Activated CD4-positive, alpha-beta memory T cell treated with anti-CD3 and anti-CD28 coated beads for 36 hours (primary cell): ENCODE measurements around the gene SPNS2. TPM values are rescaled to one million over a fixed set of nuclear protein-coding genes. Genes with fewer than 3 reads are reported as not detected.

Source experiments
- CTCF ChIA-PET: fragments of 350-600 bp; sonication (Branson Sonifier 250); formaldehyde crosslinking; loops from one replicate; lab custom pipeline; 2021; ENCODE audit warnings: antibody characterized with exemption, inconsistent platforms; lab: Charles Lee
- POLR2A ChIA-PET: fragments of 350-600 bp; sonication (Branson Sonifier 250); formaldehyde crosslinking; loops from one replicate; lab custom pipeline; 2021; ENCODE audit warnings: antibody characterized with exemption; lab: Charles Lee
- DNase-seq: peaks from one replicate; pipeline ENCODE4 v3.0.0-alpha.2; 2020
- H3K27ac Mint-ChIP-seq: one replicate; pipeline ENCODE4 v1.8.0; 2021; ENCODE audit warnings: mixed read lengths
- H3K27me3 Mint-ChIP-seq: one replicate; pipeline ENCODE4 v1.8.0; 2021; ENCODE audit warnings: mixed read lengths
- H3K36me3 Mint-ChIP-seq: one replicate; pipeline ENCODE4 v1.8.0; 2021; ENCODE audit warnings: mixed read lengths
- H3K4me1 Mint-ChIP-seq: one replicate; pipeline ENCODE4 v1.8.0; 2021; ENCODE audit warnings: low read depth, mixed read lengths
- H3K4me3 Mint-ChIP-seq: one replicate; pipeline ENCODE4 v1.8.0; 2021; ENCODE audit warnings: mild to moderate bottlenecking, mixed read lengths
- H3K9me3 Mint-ChIP-seq: one replicate; pipeline ENCODE4 v1.8.0; 2021; ENCODE audit warnings: mixed read lengths
- intact Hi-C: fragments of 100-400 bp; cut with micrococcal nuclease; formaldehyde crosslinking; loops from one replicate; pipeline ENCODE4 v1.15.1; 2023
- total RNA-seq, 2 experiments: library from RNA; stranded (reverse); gene quantifications; one replicate each; pipeline ENCODE4 v1.2.3, GENCODE V29; 2021

The SPNS2 gene
- total RNA-seq, 2 experiments from 2014 or later, result 0.15 to 0.24 TPM

DNA sequence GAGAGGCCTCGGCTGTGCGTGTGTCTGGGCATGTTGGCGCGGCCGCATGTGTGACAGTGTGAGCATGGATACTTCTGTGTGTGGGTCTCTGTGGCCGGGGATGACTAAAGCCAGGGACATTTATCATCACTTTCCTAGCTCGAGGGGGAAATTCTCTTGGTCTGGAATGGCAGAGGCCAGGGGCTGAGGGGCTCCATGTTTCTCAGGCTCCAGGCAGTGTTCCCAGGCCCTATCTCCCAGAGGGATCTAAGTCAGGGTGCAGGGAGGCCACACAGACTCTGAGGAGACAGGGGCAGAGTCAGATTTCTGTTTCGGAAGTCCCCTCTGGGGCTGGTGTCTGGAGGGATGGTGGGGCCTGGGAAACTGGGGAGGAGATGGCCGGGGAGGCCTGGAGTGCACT lies 23.7 kb upstream of the SPNS2 start:
- Mint-ChIP-seq H3K4me1 (peaks cover 7% of the 10 kb centered on the region), H3K4me3 (no peak overlapping the region), H3K27ac (no peak overlapping the region), H3K27me3 (no peaks in the 10 kb centered on the region), H3K36me3 (no peaks in the 10 kb centered on the region), H3K9me3 (no peaks in the 10 kb centered on the region)
- no peak for DNase-seq
- ChIA-PET POLR2A (no interaction called here), CTCF (no interaction called here)
- intact Hi-C loops, result no loop called here

GRCh38 chr17:4475463-4475862 lies 23.2 kb upstream of the SPNS2 start:
- no peak for DNase-seq
- Mint-ChIP-seq H3K4me1 (peaks cover 7% of the 10 kb centered on the region), H3K27me3 (no peaks in the 10 kb centered on the region), H3K4me3 (no peak overlapping the region), H3K9me3 (no peaks in the 10 kb centered on the region), H3K36me3 (no peaks in the 10 kb centered on the region), H3K27ac (no peak overlapping the region)
- ChIA-PET CTCF (no interaction called here), POLR2A (no interaction called here)
- intact Hi-C loops, result no loop called here

- Mint-ChIP-seq H3K27me3 (no peaks in the 10 kb centered on the region), H3K36me3 (no peaks in the 10 kb centered on the region), H3K4me3 (no peak overlapping the region), H3K9me3 (no peaks in the 10 kb centered on the region), H3K27ac (no peak overlapping the region), H3K4me1 (peaks cover 11% of the 10 kb centered on the region)
- ChIA-PET CTCF (no interaction called here), POLR2A (no interaction called here)
- intact Hi-C loops, result no loop called here
- DNase-seq, result no peak
Observed at GRCh38 chr17:4476017-4476416, 22.7 kb upstream of the SPNS2 start.

GRCh38 chr17:4476511-4477070 lies 22.1 kb upstream of the SPNS2 start:
- peaks cover 17% of the 10 kb centered on the region for H3K4me1 Mint-ChIP-seq
- DNase-seq, result no peak
- H3K27me3 Mint-ChIP-seq, result no peaks in the 10 kb centered on the region
- no peaks in the 10 kb centered on the region for H3K36me3 Mint-ChIP-seq
- H3K4me3 Mint-ChIP-seq, result no peak overlapping the region
- intact Hi-C loops, result no loop called here
- ChIA-PET POLR2A (no interaction called here), CTCF (interaction anchor here (0.8 to 1.4 kb wide), 2 partner anchors 56 to 331 kb away, joined by 3 to 4 read pairs; partner anchors contain the start of gene PLD2)
- no peaks in the 10 kb centered on the region for H3K9me3 Mint-ChIP-seq
- no peak overlapping the region for H3K27ac Mint-ChIP-seq

DNA sequence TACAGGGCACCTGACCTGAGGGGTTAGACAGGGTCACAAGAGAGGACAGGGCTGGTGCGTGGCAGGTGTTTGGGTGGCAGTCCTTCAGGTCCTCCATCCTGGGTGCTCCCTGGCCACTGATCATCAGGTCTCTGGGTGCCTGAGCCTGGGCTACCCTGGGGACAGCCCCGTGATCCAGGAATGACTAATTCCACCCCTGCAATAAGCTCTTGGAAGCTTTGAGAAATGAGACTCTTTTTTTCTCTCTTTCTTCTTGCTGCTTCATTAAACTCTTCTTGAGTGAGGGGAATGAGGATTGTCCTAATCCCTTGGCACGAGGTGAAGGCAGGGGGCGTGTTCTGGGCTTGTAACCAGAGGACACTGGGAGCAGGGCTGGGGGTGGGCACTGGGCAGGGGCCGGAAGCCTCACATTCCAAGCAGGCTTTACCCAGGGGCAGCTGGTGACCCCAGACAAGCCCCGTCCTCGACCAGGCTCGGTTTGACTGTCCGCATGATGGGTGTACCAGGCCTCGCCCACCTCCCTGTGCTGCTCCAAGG lies 21.4 kb upstream of the SPNS2 start:
- peak; percentile 55 for DNase-seq
- H3K27ac Mint-ChIP-seq, result no peak overlapping the region
- no peak overlapping the region for H3K4me3 Mint-ChIP-seq
- no peaks in the 10 kb centered on the region for H3K36me3 Mint-ChIP-seq
- intact Hi-C loops, result no loop called here
- no peaks in the 10 kb centered on the region for H3K27me3 Mint-ChIP-seq
- H3K4me1 Mint-ChIP-seq, result peaks cover 23% of the 10 kb centered on the region
- no peaks in the 10 kb centered on the region for H3K9me3 Mint-ChIP-seq
- ChIA-PET POLR2A (no interaction called here), CTCF (interaction anchor here (0.8 to 1.4 kb wide), 2 partner anchors 56 to 330 kb away, joined by 3 to 4 read pairs; partner anchors contain the start of gene PLD2)

- DNase-seq, result no peak
- POLR2A ChIA-PET, result no interaction called here
- H3K36me3 Mint-ChIP-seq, result no peaks in the 10 kb centered on the region
- no peak overlapping the region for H3K4me3 Mint-ChIP-seq
- no peaks in the 10 kb centered on the region for H3K9me3 Mint-ChIP-seq
- no peaks in the 10 kb centered on the region for H3K27me3 Mint-ChIP-seq
- CTCF ChIA-PET, result no interaction called here
- intact Hi-C loops, result no loop called here
- H3K27ac Mint-ChIP-seq, result no peak overlapping the region
- H3K4me1 Mint-ChIP-seq, result peaks cover 28% of the 10 kb centered on the region
Observed at GRCh38 chr17:4478318-4478830, 20.3 kb upstream of the SPNS2 start.

GRCh38 chr17:4479340-4479981 lies 19.2 kb upstream of the SPNS2 start:
- Mint-ChIP-seq H3K27me3 (no peaks in the 10 kb centered on the region), H3K4me3 (no peak overlapping the region), H3K4me1 (peaks cover 31% of the 10 kb centered on the region), H3K36me3 (no peaks in the 10 kb centered on the region), H3K9me3 (no peaks in the 10 kb centered on the region), H3K27ac (no peak overlapping the region)
- intact Hi-C loops, result no loop called here
- POLR2A ChIA-PET, result no interaction called here
- CTCF ChIA-PET, result no interaction called here
- no peak for DNase-seq

DNA sequence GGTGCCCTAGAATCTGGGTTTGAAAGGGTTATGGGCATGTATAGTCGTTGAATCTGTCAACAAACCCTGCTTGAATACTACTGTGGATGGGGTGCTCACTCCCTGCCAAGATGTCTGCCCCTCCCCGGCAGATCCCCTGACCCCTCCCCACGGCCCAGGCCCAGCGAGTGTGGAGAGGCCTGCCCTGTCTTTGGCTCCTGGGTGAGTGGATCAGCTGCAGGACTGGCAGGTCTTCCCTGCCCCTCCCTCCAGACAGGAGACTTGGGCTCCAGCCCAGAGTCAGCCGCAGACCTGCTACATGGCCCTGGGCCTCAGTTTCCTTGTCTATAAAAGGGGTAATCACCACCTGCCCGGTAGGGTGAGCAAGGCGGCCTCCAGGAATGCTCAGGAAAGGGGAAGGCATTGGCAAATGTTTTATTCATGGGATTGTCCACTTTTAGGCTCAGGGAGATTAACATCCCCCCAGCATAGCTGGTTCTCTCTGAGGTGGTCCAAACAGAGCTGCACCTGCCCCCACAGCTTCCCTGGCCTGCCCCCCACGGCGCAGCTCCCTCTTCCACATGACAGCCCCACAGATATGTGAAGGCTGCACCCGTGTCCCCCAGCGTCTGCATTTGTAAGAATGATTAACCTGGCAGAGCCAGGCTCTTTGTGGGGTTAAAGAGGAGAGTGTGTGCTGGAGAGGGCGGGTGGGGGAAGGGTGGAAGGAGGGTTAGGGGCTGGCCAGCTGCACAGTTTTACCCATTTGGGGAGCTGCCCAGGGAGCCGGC lies 18.5 kb upstream of the SPNS2 start:
- H3K4me3 Mint-ChIP-seq, result no peak overlapping the region
- H3K9me3 Mint-ChIP-seq, result no peaks in the 10 kb centered on the region
- ChIA-PET POLR2A (no interaction called here), CTCF (interaction anchor here (1.1 to 1.2 kb wide), 3 partner anchors 8 to 145 kb away, joined by 3 read pairs; no protein-coding TSS in a partner anchor)
- H3K36me3 Mint-ChIP-seq, result no peaks in the 10 kb centered on the region
- peaks cover 37% of the 10 kb centered on the region for H3K4me1 Mint-ChIP-seq
- no peak overlapping the region for H3K27ac Mint-ChIP-seq
- intact Hi-C loops, result no loop called here
- no peak for DNase-seq
- H3K27me3 Mint-ChIP-seq, result no peaks in the 10 kb centered on the region

DNA sequence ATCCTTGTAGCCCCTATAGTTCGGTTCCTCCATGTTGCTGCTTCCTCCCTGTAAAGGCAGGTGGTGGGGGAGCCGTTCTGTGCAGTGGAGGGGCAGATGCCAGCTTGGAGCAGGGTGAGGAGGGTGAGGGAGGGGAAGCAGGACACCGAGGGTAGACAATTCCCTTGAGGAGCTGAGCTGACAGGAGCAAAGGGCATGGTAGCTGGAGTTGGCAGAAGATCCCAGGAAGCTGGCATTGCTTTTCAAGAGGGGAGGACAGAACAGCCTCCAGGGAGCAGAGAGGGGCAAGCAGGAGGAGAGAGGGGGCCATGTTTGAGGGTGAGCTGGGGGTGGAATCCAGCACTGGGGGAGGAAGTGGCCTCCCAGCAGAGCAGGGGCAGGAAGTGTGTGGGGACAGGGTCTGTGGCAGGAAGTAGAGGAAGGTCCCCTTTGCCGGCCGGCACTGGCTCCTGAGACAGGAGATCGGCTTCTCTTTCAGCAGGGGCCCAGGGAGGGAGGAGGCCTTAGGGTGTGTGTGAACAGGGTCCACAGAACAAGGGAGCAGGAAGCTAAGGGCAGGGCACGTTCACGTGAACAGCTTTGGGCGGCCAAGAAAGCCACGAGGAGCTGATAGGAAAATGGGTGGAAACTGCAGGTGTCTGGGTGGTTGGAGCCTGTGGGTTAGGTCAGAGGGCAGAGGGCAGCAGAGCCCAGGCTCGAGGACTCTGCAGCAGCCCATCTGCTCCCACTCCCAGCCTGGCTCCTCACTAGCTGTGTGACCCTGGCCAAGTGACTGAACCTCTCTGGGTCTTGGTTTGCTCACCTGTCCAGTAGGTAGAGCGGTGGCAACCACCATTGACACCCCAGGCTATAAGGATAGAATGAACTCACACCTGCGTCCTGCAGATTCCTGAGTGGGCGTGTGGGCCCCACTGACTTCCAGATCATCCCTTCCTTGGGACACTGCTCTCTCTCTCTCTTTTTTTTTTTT lies 17.5 kb upstream of the SPNS2 start:
- ChIA-PET POLR2A (interaction anchor here (0.5 kb wide), 1 partner anchor 168 kb away, joined by 3 read pairs; no protein-coding TSS in a partner anchor), CTCF (interaction anchor here (1.1 to 1.2 kb wide), 3 partner anchors 10 to 144 kb away, joined by 3 read pairs; no protein-coding TSS in a partner anchor)
- peaks cover 41% of the 10 kb centered on the region for H3K4me1 Mint-ChIP-seq
- H3K36me3 Mint-ChIP-seq, result no peaks in the 10 kb centered on the region
- peak; percentile 69 for DNase-seq
- H3K4me3 Mint-ChIP-seq, result peak overlapping the region; percentile 53
- H3K9me3 Mint-ChIP-seq, result no peaks in the 10 kb centered on the region
- H3K27me3 Mint-ChIP-seq, result no peaks in the 10 kb centered on the region
- intact Hi-C loops, result no loop called here
- H3K27ac Mint-ChIP-seq, result peak overlapping the region; percentile 87

DNA sequence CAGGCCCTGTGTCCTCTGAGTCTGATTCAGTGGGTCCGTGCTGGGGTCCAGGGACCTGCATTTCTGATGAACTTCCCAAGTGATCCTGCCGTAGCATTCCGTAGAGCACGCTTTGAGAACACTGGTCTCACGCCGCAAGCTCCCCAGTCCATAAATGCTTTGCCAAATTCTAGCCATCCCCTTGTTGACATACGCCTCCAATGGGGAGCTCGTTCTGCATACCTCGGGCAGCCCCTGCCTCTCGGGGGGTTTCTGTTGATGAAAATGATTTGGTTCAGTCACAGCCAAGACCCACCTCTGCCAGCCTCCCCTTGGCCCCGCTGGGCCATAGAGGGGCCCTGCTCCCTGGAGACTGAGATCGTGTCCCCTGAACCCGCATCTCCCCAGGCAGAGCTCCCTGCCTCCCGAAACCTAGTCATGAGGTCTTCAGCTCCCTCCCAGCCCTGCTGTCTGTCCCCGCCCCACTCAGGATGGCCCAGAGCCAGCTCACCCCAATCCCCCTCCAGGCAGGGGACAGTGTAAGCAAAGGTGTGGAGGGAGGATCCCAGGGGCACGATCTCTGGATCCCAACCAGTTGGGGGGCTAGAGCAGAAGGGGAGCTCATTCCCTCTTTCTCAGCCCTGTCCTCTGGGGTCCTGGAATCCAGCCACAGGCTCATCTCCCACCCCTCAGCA lies 16.2 kb upstream of the SPNS2 start:
- Mint-ChIP-seq H3K27ac (no peak overlapping the region), H3K27me3 (no peaks in the 10 kb centered on the region), H3K4me1 (peaks cover 43% of the 10 kb centered on the region), H3K9me3 (no peaks in the 10 kb centered on the region), H3K4me3 (no peak overlapping the region), H3K36me3 (no peaks in the 10 kb centered on the region)
- DNase-seq, result no peak
- CTCF ChIA-PET, result no interaction called here
- intact Hi-C loops, result no loop called here
- POLR2A ChIA-PET, result no interaction called here
